HepG2 (cell line): ENCODE data around the gene LCMT2.

Experiments
- CEBPB ChIP-seq: IDR thresholded peaks from 2 replicates; pipeline ENCODE4 v1.6.1; 2011; ENCODE audit warnings: low read depth, low read length, improper control_type of control experiment, borderline replicate concordance
- EP300 ChIP-seq, 3 experiments: sonication (generic) in 1 of 3; formaldehyde crosslinking in 1 of 3; IDR thresholded peaks; 2 replicates each; pipeline versions ENCODE4 v1.5.1 to v1.6.1; 2011 to 2020; ENCODE audit warnings: low read depth in 2 of 3, low read length in 2 of 3, borderline replicate concordance in 1 of 3, improper control_type of control experiment in 1 of 3, mild to moderate bottlenecking in 1 of 3, missing genetic modification reagents in 1 of 3, moderate library complexity in 1 of 3
- HNRNPUL1 ChIP-seq: fragments of 200-400 bp; formaldehyde crosslinking; IDR thresholded peaks from 2 replicates; pipeline ENCODE4 v1.6.1; 2017; ENCODE audit warnings: low read depth, mild to moderate bottlenecking, low read length, moderate library complexity
- MAFF ChIP-seq: IDR thresholded peaks from 2 replicates; pipeline ENCODE4 v1.6.1; 2011; ENCODE audit warnings: low read depth, low read length, improper control_type of control experiment
- NFE2L1 ChIP-seq: sonication (generic); formaldehyde crosslinking; IDR thresholded peaks from 2 replicates; pipeline ENCODE4 v1.4.0; 2020; ENCODE audit warnings: missing genetic modification reagents, mild to moderate bottlenecking, borderline replicate concordance
- SIN3A ChIP-seq: IDR thresholded peaks from 2 replicates; pipeline ENCODE4 v1.6.1; 2011; ENCODE audit warnings: low read depth, mild to moderate bottlenecking, control low read depth, low read length, borderline replicate concordance

DNA sequence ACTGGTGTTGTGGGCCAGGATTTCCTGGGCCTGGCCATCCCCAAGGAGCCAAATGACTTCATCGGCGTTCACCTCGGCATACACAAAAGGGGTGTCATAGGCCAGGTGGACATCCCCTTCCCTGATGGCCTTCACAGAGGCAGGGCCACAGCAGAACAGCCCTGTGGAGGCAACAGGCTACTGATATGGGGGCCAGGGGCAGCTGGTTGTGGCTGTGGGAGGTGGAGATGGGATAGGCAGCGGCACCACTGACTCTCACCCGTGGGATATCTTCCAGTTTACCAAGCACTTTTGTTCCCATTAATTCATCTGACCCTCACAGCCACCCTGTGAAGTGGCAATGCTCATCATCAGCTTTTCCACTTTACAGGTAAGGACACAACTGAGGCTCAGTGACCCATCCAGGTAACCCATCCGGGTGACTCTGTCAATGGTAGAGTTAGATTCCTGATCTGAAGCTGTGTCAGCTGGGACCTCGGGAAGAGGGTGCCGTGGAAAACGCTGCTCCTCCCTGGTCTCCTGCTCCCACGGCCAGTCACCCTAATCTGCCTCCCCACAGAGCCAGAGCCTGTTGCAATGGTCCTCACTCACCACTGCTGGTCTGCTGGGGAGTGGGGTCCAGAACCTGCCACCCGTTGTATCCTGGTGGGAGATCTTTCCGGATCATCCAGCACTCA lies 48.3 kb downstream of the LCMT2 start:
- no peak for TF ChIP-seq MAFF
- no peak for TF ChIP-seq HNRNPUL1
- no peak for TF ChIP-seq NFE2L1
- no peak for TF ChIP-seq CEBPB
- no peak for TF ChIP-seq SIN3A
- TF ChIP-seq EP300 (IDR thresholded peaks at IDR 0.05; ENCODE audit: low read depth in 2 of 2, low read length in 2 of 2) = no peak
- TF ChIP-seq EP300 (CRISPR knock-in tag; IDR thresholded peaks at IDR 0.05; ENCODE audit: borderline replicate concordance) = no peak
